Esophagus muscularis mucosa (tissue), 4 donors: ENCODE measurements around the gene AGO1.
"Not testable (repeated sequence)": the region's sequence is repeated elsewhere in the genome, so short reads cannot be mapped to it uniquely, and the experiment has no call there.

ENCODE experiments used
- CTCF ChIP-seq, 3 experiments: fragments of 200-600 bp in 2 of 3; fragments of 450-650 bp in 1 of 3; sonication (generic) in 2 of 3; IDR thresholded peaks; one replicate each; pipeline ENCODE4 v1.5.1; 2017 to 2019; ENCODE audit warnings: antibody characterized with exemption in 3 of 3, mild to moderate bottlenecking in 2 of 3, moderate library complexity in 1 of 3
- EP300 ChIP-seq: sonication (generic); formaldehyde crosslinking; IDR thresholded peaks from one replicate; pipeline ENCODE4 v1.6.1; 2017; ENCODE audit warnings: antibody characterized with exemption
- POLR2A ChIP-seq: fragments of 450-650 bp; IDR thresholded peaks from one replicate; pipeline ENCODE4 v1.6.1; 2017; ENCODE audit warnings: antibody characterized with exemption, moderate library complexity, mild to moderate bottlenecking, low read depth
- POLR2AphosphoS5 ChIP-seq, 2 donors: sonication (generic); formaldehyde crosslinking; IDR thresholded peaks; one replicate each; pipeline ENCODE4 v1.6.1; 2017; ENCODE audit warnings: antibody characterized with exemption in 2 of 2

- TF ChIP-seq CTCF (IDR thresholded peaks at IDR 0.05); EP300; POLR2A; POLR2AphosphoS5 (IDR thresholded peaks at IDR 0.05): not testable (repeated sequence)
Observed at GRCh38 chr1:35972631-35973030, 89.6 kb downstream of the AGO1 start.
